ENCODE data around the gene SP2. TPM values are rescaled to one million over a fixed set of nuclear protein-coding genes. Genes with fewer than 3 reads are reported as not detected.
A peak's percentile ranks its signal among the peaks of the same experiment; 100 is the strongest.
"Not testable (repeated sequence)": the region's sequence is repeated elsewhere in the genome, so short reads cannot be mapped to it uniquely, and the experiment has no call there.

The SP2 gene
- total and polyA plus RNA-seq, 7 experiments from 2014 or later: 7.9 to 36.5 (median 26.4) TPM

- peaks cover 5 to 20% (median 13%) of the 10 kb centered on the region in 7 donors for H3K4me1 Mint-ChIP-seq
- peaks cover 7 to 26% (median 16%) of the 10 kb centered on the region in 5 donors for H3K36me3 Mint-ChIP-seq
- H3K4me1 ChIP-seq (ENCODE audit: control insufficient read depth in 2 of 2, insufficient read depth in 2 of 2, low read length in 2 of 2); intact Hi-C loops (cut with micrococcal nuclease); H3K27me3 Mint-ChIP-seq; ATAC-seq; H3K27ac Mint-ChIP-seq; H3K9me3 Mint-ChIP-seq; H3K27ac ChIP-seq (ENCODE audit: low read depth, low read length); DNase-seq; H3K4me3 Mint-ChIP-seq; H3K4me3 ChIP-seq (ENCODE audit: low read length); H3K9me3 ChIP-seq (ENCODE audit: control insufficient read depth in 2 of 3, low read length in 3 of 3); H3K27me3 ChIP-seq (ENCODE audit: control insufficient read depth in 2 of 2, insufficient read depth in 2 of 2, low read length in 2 of 2): not testable (repeated sequence)
- ChIA-PET POLR2A (interaction anchor here (0.7 kb wide), 1 partner anchor 58 kb away, joined by 3 read pairs; no protein-coding TSS in a partner anchor), CTCF (interaction anchor here (1.6 kb wide), 1 partner anchor 27 kb away, joined by 11 read pairs; no protein-coding TSS in a partner anchor)
- peaks cover 0 to 63% (median 6%) of the 10 kb centered on the region in 3 experiments for H3K36me3 ChIP-seq (ENCODE audit: control insufficient read depth in 2 of 3, insufficient read depth in 3 of 3, low read length in 3 of 3)
Measured at GRCh38 chr17:47919889-47920288, 23.9 kb downstream of the SP2 start.

GRCh38 chr17:47924785-47925677 is 29.0 kb downstream of the SP2 start:
- intact Hi-C loops (cut with micrococcal nuclease): no loop called here
- no peaks in the 10 kb centered on the region for H3K9me3 Mint-ChIP-seq
- no peak overlapping the region for H3K4me3 Mint-ChIP-seq
- DNase-seq (no peak), ATAC-seq (no peak)
- H3K27ac Mint-ChIP-seq: peak overlapping the region in 1 of 9 donors; percentile 26
- Histone ChIP-seq H3K9me3 (ENCODE audit: control insufficient read depth in 2 of 3, low read length in 3 of 3) (no peaks in the 10 kb centered on the region), H3K27ac (ENCODE audit: low read depth, low read length) (no peak overlapping the region), H3K27me3 (ENCODE audit: control insufficient read depth in 2 of 2, insufficient read depth in 2 of 2, low read length in 2 of 2) (no peaks in the 10 kb centered on the region), H3K4me3 (ENCODE audit: low read length) (no peak overlapping the region), H3K36me3 (ENCODE audit: control insufficient read depth in 2 of 3, insufficient read depth in 3 of 3, low read length in 3 of 3) (peaks cover 8 to 83% (median 21%) of the 10 kb centered on the region in 3 experiments), H3K4me1 (ENCODE audit: control insufficient read depth in 2 of 2, insufficient read depth in 2 of 2, low read length in 2 of 2) (no peaks in the 10 kb centered on the region)
- ChIA-PET CTCF (interaction anchor here (1.2 kb wide), 1 partner anchor 22 kb away, joined by 4 read pairs; no protein-coding TSS in a partner anchor), POLR2A (no interaction called here)
- H3K27me3 Mint-ChIP-seq: no peaks in the 10 kb centered on the region
- H3K36me3 Mint-ChIP-seq: peaks cover 16 to 42% (median 19%) of the 10 kb centered on the region in 5 donors
- H3K4me1 Mint-ChIP-seq: peaks cover 0 to 4% (median 0%) of the 10 kb centered on the region in 7 donors

- CTCF ChIA-PET: no interaction called here
Measured at GRCh38 chr17:47925678-47925988, 29.6 kb downstream of the SP2 start.

GRCh38 chr17:47927821-47928400 is 31.9 kb downstream of the SP2 start:
- Mint-ChIP-seq H3K4me1 (peaks cover 0 to 5% (median 0%) of the 10 kb centered on the region in 7 donors), H3K4me3 (no peak overlapping the region), H3K27ac (no peak overlapping the region), H3K9me3 (no peaks in the 10 kb centered on the region), H3K27me3 (no peaks in the 10 kb centered on the region), H3K36me3 (peaks cover 11 to 32% (median 17%) of the 10 kb centered on the region in 5 donors)
- Histone ChIP-seq H3K4me1 (ENCODE audit: control insufficient read depth in 2 of 2, insufficient read depth in 2 of 2, low read length in 2 of 2) (no peaks in the 10 kb centered on the region), H3K27me3 (ENCODE audit: control insufficient read depth in 2 of 2, insufficient read depth in 2 of 2, low read length in 2 of 2) (no peaks in the 10 kb centered on the region), H3K27ac (ENCODE audit: low read depth, low read length) (no peak overlapping the region), H3K4me3 (ENCODE audit: low read length) (no peak overlapping the region), H3K36me3 (ENCODE audit: control insufficient read depth in 2 of 3, insufficient read depth in 3 of 3, low read length in 3 of 3) (peaks cover 8 to 77% (median 23%) of the 10 kb centered on the region in 3 experiments), H3K9me3 (ENCODE audit: control insufficient read depth in 2 of 3, low read length in 3 of 3) (no peaks in the 10 kb centered on the region)
- ChIA-PET CTCF (no interaction called here), POLR2A (no interaction called here)
- intact Hi-C loops (cut with micrococcal nuclease): no loop called here
- no peak for ATAC-seq
- no peak for DNase-seq

More at GRCh38 chr17:47925678-47925988, 29.6 kb downstream of the SP2 start:
- no peaks in the 10 kb centered on the region for H3K27me3 Mint-ChIP-seq
- Histone ChIP-seq H3K27ac (ENCODE audit: low read depth, low read length) (no peak overlapping the region), H3K4me3 (ENCODE audit: low read length) (no peak overlapping the region), H3K4me1 (ENCODE audit: control insufficient read depth in 2 of 2, insufficient read depth in 2 of 2, low read length in 2 of 2) (no peaks in the 10 kb centered on the region), H3K9me3 (ENCODE audit: control insufficient read depth in 2 of 3, low read length in 3 of 3) (no peaks in the 10 kb centered on the region), H3K27me3 (ENCODE audit: control insufficient read depth in 2 of 2, insufficient read depth in 2 of 2, low read length in 2 of 2) (no peaks in the 10 kb centered on the region), H3K36me3 (ENCODE audit: control insufficient read depth in 2 of 3, insufficient read depth in 3 of 3, low read length in 3 of 3) (peaks cover 8 to 89% (median 23%) of the 10 kb centered on the region in 3 experiments)
- H3K27ac Mint-ChIP-seq: peak overlapping the region in 1 of 9 donors; percentile 26
- no peak overlapping the region for H3K4me3 Mint-ChIP-seq
- H3K4me1 Mint-ChIP-seq: peaks cover 0 to 4% (median 0%) of the 10 kb centered on the region in 7 donors
- ATAC-seq (no peak), DNase-seq (no peak)
- no peaks in the 10 kb centered on the region for H3K9me3 Mint-ChIP-seq
- intact Hi-C loops (cut with micrococcal nuclease): no loop called here
- H3K36me3 Mint-ChIP-seq: peaks cover 16 to 46% (median 19%) of the 10 kb centered on the region in 5 donors
- POLR2A ChIA-PET: no interaction called here

GRCh38 chr17:47928415-47928814 is 32.4 kb downstream of the SP2 start:
- ChIA-PET POLR2A (interaction anchor here (0.7 kb wide), 1 partner anchor 92 kb away, joined by 4 read pairs; no protein-coding TSS in a partner anchor), CTCF (interaction anchor here (1.9 kb wide), 1 partner anchor 13 kb away, joined by 5 read pairs; the partner anchor contains the start of gene PNPO)
- H3K27me3 Mint-ChIP-seq: no peaks in the 10 kb centered on the region
- Histone ChIP-seq H3K27me3 (ENCODE audit: control insufficient read depth in 2 of 2, insufficient read depth in 2 of 2, low read length in 2 of 2) (no peaks in the 10 kb centered on the region), H3K27ac (ENCODE audit: low read depth, low read length) (no peak overlapping the region), H3K4me1 (ENCODE audit: control insufficient read depth in 2 of 2, insufficient read depth in 2 of 2, low read length in 2 of 2) (no peaks in the 10 kb centered on the region), H3K9me3 (ENCODE audit: control insufficient read depth in 2 of 3, low read length in 3 of 3) (no peaks in the 10 kb centered on the region), H3K36me3 (ENCODE audit: control insufficient read depth in 2 of 3, insufficient read depth in 3 of 3, low read length in 3 of 3) (peaks cover 8 to 75% (median 23%) of the 10 kb centered on the region in 3 experiments), H3K4me3 (ENCODE audit: low read length) (no peak overlapping the region)
- H3K36me3 Mint-ChIP-seq: peaks cover 9 to 27% (median 14%) of the 10 kb centered on the region in 5 donors
- DNase-seq (no peak), ATAC-seq (no peak)
- peaks cover 0 to 5% (median 0%) of the 10 kb centered on the region in 7 donors for H3K4me1 Mint-ChIP-seq
- no peaks in the 10 kb centered on the region for H3K9me3 Mint-ChIP-seq
- H3K4me3 Mint-ChIP-seq: no peak overlapping the region
- peak overlapping the region in 2 of 9 donors; percentile 76 to 89 for H3K27ac Mint-ChIP-seq
- intact Hi-C loops (cut with micrococcal nuclease): no loop called here

- no peak overlapping the region for H3K27ac Mint-ChIP-seq
- peaks cover 8 to 65% (median 20%) of the 10 kb centered on the region in 3 experiments for H3K36me3 ChIP-seq (ENCODE audit: control insufficient read depth in 2 of 3, insufficient read depth in 3 of 3, low read length in 3 of 3)
Measured at GRCh38 chr17:47929218-47930000, 33.4 kb downstream of the SP2 start.

More at GRCh38 chr17:47929218-47930000, 33.4 kb downstream of the SP2 start:
- intact Hi-C loops (cut with micrococcal nuclease): no loop called here
- no peak for ATAC-seq
- POLR2A ChIA-PET: interaction anchor here (0.7 kb wide), 1 partner anchor 93 kb away, joined by 4 read pairs; no protein-coding TSS in a partner anchor
- peaks cover 0 to 5% (median 0%) of the 10 kb centered on the region in 7 donors for H3K4me1 Mint-ChIP-seq
- no peak overlapping the region for H3K4me3 Mint-ChIP-seq
- peaks cover 9 to 27% (median 14%) of the 10 kb centered on the region in 5 donors for H3K36me3 Mint-ChIP-seq
- H3K27me3 Mint-ChIP-seq: no peaks in the 10 kb centered on the region
- no peaks in the 10 kb centered on the region for H3K4me1 ChIP-seq (ENCODE audit: control insufficient read depth in 2 of 2, insufficient read depth in 2 of 2, low read length in 2 of 2)
- no peak overlapping the region for H3K27ac ChIP-seq (ENCODE audit: low read depth, low read length)
- no peaks in the 10 kb centered on the region for H3K9me3 ChIP-seq (ENCODE audit: control insufficient read depth in 2 of 3, low read length in 3 of 3)
- H3K4me3 ChIP-seq (ENCODE audit: low read length): no peak overlapping the region
- DNase-seq: no peak
- H3K27me3 ChIP-seq (ENCODE audit: control insufficient read depth in 2 of 2, insufficient read depth in 2 of 2, low read length in 2 of 2): no peaks in the 10 kb centered on the region
- H3K9me3 Mint-ChIP-seq: no peaks in the 10 kb centered on the region
- CTCF ChIA-PET: interaction anchor here (1.9 to 2.0 kb wide), 2 partner anchors 12 to 17 kb away, joined by 5 to 7 read pairs; partner anchors contain the start of gene PNPO

Data from naive thymus-derived CD4-positive, alpha-beta T cell (primary cell).